ENCODE results near the gene TDRD7.

DNA sequence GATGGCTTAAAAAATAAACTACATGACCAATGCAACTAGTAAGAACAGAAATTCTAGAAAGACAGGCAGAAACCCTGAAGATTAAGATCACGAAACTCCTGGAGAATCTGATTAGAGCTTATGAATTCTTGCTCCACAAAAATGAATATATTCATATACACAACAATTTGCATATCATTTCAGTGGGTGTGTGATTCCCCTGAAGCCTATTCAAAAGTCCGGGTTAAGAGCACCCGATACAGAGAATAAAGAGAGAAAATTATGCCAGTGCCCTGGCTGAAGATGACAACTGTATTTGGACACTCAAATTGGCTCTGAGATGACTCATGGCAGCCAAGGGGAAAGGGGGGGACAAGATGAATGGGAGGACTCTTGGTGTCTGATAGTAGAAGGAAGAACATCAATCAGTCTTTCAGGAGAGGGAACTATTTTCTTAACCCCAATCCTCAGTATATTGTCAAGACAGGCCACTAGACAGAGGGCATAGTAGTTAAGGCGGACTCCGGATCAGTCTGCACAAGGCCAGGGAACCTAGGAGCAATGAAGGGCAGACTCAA is 95.6 kb downstream of the TDRD7 start:
- TF ChIP-seq CTCF (CRISPR knock-in tag; IDR thresholded peaks at IDR 0.05) = no peak
- TF ChIP-seq, protein P1, sequence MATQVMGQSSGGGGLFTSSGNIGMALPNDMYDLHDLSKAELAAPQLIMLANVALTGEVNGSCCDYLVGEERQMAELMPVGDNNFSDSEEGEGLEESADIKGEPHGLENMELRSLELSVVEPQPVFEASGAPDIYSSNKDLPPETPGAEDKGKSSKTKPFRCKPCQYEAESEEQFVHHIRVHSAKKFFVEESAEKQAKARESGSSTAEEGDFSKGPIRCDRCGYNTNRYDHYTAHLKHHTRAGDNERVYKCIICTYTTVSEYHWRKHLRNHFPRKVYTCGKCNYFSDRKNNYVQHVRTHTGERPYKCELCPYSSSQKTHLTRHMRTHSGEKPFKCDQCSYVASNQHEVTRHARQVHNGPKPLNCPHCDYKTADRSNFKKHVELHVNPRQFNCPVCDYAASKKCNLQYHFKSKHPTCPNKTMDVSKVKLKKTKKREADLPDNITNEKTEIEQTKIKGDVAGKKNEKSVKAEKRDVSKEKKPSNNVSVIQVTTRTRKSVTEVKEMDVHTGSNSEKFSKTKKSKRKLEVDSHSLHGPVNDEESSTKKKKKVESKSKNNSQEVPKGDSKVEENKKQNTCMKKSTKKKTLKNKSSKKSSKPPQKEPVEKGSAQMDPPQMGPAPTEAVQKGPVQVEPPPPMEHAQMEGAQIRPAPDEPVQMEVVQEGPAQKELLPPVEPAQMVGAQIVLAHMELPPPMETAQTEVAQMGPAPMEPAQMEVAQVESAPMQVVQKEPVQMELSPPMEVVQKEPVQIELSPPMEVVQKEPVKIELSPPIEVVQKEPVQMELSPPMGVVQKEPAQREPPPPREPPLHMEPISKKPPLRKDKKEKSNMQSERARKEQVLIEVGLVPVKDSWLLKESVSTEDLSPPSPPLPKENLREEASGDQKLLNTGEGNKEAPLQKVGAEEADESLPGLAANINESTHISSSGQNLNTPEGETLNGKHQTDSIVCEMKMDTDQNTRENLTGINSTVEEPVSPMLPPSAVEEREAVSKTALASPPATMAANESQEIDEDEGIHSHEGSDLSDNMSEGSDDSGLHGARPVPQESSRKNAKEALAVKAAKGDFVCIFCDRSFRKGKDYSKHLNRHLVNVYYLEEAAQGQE (IDR thresholded peaks at IDR 0.05; ENCODE audit: borderline replicate concordance in 1 of 2, low read depth in 1 of 2, low read length in 2 of 2) = no peak
- TF ChIP-seq, protein P2, sequence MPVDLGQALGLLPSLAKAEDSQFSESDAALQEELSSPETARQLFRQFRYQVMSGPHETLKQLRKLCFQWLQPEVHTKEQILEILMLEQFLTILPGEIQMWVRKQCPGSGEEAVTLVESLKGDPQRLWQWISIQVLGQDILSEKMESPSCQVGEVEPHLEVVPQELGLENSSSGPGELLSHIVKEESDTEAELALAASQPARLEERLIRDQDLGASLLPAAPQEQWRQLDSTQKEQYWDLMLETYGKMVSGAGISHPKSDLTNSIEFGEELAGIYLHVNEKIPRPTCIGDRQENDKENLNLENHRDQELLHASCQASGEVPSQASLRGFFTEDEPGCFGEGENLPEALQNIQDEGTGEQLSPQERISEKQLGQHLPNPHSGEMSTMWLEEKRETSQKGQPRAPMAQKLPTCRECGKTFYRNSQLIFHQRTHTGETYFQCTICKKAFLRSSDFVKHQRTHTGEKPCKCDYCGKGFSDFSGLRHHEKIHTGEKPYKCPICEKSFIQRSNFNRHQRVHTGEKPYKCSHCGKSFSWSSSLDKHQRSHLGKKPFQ (CRISPR knock-in tag; IDR thresholded peaks at IDR 0.05; ENCODE audit: insufficient replicate concordance) = no peak
- TF ChIP-seq TBP (CRISPR knock-in tag; IDR thresholded peaks at IDR 0.05) = no peak
- TF ChIP-seq ZNF24 (IDR thresholded peaks at IDR 0.05) = no peak

All from HepG2 (cell line).